NCI-H146 (cell line): ENCODE measurements around the gene COX7A2L.
"Not testable (repeated sequence)": the region's sequence is repeated elsewhere in the genome, so short reads cannot be mapped to it uniquely, and the experiment has no call there.

ENCODE experiments used
- DNase-seq: peaks from one replicate; lab custom pipeline; 2025; lab: John Stamatoyannopoulos, UW

The COX7A2L gene

DNA sequence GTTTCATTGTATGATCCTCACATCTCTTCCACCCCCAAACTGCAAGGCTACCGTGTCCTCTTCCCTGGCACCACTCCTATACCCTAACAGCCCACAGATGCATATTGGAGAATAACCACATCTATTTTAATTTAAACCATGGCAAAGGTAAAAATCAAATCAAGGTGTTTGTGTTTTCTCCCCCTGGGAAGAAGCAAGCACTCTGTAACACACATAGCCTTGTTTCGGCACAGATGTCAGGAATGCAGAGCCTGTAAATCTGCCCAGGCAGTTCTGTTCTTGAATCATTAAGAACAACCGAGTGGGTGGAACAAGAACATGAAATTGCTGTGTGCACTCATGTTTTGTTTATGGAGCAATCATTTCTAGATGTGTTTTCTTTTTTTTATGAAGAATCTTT lies 6.8 kb upstream of the COX7A2L start:
- DNase-seq: no peak

DNA sequence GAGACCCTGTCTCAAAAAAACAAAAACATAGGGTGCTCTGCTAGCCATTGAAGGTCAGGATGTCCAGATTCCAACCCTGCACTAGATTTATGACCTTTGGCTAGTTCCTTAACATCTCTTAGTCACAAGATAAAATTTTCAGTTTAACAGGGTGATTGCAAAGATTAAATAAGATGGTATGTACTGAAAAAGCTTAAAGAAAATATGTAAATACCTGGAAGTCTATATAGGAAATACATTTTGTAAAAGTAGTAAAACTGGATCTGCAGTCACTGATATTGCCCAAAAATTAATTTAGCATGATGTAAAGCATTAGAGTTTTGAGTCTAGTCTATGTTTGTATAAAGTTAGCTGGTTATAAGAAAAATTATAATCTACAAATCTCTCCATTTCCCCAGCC lies 5.4 kb upstream of the COX7A2L start:
- no peak for DNase-seq

DNA sequence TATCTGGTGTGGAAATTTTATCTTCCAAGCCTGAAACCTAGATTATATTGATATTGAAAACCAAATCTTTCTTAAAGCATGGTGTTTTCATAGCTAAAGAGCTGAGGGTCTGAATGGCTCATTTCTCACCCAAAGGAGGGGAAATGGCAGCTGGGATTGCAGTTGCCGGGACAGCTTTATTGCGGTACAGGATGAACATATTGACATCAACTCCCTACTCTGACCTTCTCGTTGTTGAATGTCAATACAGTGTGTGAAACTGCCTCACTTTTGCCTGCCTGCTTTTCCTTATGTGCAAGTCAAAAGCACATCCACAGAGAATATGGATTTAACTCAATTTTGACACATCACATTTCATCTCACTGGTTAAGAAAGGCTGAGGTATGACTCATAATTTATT lies 3.6 kb upstream of the COX7A2L start:
- no peak for DNase-seq

DNA sequence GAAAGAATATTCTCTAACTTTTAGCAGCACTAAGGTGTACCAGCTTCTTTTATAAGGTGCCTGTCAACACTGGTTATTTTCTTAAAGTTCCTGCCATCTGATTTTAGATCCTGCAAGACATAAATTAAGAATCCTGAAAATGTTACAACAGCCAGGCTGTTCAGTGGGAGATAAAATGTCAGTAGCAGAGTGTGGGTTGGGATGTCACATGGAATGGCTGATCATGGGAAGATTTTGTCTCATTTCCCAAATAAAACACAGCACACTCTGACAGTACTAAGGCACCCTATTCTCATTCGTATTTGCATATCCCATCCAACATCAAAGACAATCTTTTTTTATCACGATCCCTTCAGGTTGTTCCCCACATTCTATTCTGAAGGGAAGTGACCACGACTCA lies 2.4 kb upstream of the COX7A2L start:
- DNase-seq: no peak

DNA sequence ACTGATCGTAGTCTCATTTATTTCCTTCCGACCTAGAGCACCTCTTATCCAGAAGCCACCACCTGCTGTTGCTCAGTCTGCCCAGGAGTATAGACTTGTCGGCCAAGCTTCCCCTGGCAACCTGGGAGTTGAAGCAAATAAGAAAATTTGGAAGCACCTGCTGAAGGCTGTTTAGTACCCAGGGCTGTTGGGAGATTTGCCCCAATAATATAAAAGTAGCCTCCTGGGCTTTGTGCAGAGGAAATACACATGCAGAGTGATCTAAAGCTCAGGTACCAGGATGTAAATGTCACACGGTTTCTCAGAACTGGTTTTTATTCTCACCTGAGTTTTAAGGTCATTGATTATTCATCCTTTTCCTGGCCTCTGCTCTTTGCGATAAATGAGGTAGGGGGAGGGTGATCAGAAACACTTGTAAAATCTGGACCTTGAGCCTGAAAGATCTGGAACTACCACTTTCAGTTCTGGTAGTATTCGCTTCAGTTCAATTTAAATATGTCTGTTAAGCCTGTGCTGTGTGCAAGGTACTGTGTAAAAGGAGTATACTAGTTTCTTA lies 789 bp upstream of the COX7A2L start:
- no peak for DNase-seq

DNA sequence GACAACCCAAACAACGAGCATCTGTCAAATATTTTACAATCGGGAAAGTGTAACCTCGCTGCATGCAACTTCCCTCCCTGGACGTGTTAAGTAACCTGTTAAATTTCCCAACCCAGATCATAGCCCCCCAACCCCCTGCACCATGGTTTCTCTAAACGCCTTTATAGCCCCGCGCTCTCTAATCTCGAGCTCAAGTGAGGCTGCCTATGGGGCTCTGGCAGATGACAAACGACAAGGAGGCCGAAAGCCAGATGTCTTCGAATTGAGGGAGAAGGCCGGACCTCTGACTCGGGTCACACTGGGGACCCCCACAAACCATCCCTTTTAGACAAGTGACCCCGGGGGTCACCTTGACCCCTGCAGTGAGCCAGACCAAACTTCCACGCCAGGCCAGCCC lies 526 bp downstream of the COX7A2L start:
- peak; percentile 42 for DNase-seq

DNA sequence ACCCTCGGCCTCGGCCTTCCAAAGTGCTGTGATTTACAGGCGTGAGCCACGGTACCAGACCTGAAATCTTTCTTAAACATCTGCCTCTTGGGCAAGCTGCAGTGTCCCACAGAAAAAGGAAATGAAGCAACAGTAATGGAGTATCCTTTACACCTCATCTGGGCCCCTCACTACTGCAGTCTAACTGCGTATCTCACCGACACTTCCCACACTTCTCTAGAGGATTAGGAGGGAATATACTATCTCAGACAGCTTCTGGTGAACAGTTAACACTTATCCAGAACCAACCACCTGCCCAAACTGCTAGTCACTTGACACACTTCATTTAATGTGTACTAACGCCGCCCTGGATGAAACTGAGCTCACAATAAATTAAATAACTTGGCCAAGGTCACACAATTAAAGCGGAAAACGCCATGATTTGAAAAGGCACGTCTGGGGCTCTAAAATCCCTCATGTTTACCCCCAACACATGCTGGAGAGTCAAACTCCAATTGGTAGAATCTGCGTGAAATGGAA lies 993 bp downstream of the COX7A2L start:
- no peak for DNase-seq

DNA sequence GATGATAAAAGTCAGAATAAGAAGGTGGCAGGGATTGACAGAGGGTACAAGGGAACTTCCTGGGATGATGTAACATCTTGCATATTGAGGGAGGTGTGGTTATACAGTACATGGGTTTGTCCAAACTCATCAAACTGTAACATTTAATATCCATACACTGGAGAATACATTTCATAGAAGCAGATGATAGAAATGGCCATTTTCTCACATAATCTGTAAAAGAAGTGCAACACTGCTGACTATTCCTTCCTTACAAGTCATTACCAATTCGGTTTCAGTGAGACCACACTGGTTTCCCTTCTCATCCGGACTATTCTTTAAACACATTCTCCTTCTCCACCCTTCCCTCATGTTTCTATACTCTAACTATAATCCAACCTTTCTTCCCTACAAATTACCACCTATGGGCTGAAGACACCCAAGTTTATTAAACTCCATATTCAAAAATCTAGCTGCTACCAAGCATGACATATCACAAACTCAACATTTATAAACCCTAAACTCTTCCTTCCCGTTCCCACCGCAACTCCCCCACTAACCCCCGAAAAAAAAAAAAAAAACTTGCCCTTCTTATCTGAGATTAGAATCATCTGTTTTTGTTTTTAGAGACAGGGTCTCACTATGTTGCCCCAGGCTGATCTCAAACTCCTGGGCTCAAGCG lies 1.6 kb downstream of the COX7A2L start:
- DNase-seq: no peak

DNA sequence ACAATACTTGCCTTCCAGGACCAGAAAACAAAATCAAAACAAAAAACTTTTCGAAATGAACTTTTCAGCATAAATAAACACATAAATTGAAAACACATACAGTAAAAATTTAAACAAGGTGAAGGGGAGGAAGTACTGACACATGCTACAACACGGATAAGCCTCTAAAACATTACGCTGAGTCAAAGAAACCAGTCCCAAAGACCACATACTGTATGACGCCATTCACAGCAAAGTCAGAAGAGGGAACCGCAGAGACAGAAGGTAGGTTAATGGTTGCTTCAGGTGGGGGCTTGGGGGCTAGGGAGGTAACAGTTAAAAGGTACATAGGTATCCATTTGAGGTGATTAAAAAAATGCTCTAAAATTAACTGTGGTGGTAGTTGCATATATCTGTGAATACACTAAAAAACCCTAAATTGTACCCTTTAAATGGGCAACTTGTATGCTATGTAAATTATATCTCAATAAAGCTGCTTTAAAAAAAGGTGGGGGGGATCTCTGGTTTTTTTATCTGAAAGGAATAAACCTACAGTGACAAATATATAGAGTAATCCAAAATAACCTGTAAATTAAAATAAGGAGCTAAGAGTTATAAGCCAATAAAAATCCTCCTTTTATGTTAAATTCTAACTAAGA lies 7.1 kb downstream of the COX7A2L start:
- DNase-seq: no peak

DNA sequence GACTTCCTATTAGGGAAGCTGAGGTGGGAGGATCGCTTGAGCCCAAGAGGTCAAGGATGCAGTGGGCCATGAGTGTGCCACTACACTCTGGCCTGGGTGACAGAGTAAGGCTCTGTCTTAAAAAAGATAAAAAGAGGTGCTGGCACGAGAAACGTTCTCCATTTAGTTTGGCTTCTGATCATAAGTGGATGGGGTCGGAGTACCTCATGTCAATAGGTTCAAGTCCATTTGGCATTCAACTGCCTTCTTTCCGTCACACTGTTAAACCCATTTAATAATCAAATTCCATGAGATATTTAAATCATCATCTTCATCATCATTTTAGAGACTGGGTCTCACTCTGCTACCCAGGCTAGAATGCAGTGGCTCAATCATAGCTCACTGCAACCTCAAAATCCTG lies 9.2 kb downstream of the COX7A2L start:
- no peak for DNase-seq

DNA sequence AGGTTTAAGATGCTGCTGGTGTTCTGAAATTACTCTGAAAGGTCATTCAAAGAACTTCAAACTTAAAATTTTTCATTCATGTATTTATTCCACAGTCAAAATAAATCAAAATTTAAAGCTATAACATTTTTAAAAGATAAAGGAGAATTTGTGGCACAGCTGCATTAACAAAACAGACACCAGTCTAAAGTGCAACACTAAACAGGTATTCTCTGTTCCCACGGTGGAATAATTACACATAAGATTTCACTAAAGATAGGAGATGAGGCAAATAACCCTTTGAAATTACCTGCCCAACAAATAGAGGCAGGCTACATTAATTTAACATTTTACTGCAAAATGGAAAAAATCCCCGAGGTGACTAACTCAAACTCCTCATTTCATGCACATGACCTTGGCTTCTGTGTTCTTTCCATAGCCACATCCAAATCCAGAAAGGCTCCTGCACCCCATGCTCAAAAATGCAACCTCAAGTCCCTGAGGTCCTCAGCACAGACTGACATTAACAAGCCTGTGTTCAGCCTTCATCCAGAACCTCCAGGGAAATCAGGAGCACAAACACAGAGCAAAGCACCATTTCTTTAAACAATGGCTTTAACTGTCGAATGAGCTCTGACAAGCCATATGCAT lies 10.5 kb downstream of the COX7A2L start:
- no peak for DNase-seq

DNA sequence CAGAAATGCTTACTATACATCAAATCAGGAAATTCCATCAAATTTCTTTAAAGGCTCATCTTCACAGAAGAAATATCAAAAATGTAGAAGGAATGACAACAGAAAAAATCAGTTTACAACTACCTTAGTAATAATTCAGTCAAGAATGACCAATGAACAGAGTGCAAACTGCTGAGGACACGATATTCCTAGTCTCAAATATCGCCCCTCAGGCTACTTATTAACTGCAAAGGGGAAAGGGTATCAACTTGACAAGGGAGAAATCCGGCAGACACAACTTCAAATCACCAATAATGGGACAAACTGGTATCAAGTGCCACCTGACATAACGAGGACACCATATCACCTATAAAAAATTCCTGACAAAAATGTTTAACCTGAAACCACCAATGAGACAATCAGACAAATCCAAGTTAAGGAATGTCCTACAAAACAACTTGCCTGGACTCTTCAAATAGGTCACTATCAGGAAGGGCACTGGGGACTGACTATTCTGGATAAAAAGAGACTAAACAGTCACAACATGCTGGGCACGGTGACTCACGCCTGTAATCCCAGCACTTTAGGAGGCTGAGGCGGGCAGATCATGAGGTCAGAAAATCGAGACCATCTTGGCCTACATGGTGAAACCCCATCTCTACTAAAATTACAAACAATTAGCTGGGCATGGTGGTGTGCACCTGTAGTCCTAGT lies 12.8 kb downstream of the COX7A2L start:
- no peak for DNase-seq

DNA sequence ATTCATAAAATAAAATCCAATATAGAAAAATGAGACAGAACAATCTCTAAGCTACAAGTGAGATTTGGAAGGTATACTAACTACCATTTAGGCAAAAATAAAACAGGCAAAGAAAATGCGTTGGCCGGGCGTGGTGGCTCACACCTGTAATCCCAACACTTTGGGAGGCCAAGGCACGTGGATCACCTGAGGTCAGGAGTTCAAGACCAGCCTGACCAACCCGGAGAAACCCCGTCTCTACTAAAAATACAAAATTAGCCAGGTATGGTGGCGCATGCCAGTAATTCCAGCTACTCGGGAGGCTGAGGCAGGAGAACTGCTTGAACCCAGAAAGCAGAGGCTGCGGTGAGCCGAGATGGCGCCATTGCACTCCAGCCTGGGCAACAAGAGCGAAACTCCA lies 13.5 kb downstream of the COX7A2L start:
- DNase-seq: not testable (repeated sequence)

DNA sequence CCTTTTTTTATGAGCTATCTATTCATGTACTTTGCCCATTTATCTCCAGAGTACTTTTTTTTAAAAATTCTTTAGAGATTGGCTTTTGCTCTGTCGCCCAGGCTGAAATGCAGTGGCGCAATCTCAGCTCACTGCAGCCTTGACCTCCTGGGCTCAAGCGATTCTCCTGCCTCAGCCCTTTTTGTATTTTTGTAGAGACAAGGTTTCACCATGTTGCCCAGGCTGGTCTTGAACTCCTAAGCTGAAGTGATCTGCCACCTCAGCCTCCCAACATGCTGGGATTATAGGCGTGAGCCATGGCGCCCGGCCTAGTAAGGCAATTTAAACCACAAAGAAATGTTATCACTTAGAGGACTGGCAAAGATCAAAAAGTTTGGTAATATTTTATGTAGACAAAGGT lies 14.2 kb downstream of the COX7A2L start:
- not testable (repeated sequence) for DNase-seq

DNA sequence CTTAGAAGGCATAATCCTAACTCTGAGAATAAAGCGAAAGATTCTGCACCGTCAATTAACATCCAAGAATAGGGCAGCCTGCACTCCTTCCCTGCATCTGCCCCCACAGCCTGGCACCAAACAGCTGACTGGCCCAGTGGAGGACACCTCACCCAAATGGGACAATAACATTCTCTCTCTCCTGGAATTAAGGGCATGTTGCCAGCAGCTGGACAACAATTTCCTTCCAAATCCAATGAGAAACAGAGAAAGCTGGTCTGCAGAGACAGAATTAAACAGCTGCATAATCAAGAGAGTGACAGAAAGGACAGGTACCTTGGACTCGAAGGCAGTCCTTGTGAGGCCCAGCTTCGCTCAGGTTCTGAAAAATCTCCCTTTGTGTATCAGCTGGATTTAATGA lies 15.0 kb downstream of the COX7A2L start:
- no peak for DNase-seq

DNA sequence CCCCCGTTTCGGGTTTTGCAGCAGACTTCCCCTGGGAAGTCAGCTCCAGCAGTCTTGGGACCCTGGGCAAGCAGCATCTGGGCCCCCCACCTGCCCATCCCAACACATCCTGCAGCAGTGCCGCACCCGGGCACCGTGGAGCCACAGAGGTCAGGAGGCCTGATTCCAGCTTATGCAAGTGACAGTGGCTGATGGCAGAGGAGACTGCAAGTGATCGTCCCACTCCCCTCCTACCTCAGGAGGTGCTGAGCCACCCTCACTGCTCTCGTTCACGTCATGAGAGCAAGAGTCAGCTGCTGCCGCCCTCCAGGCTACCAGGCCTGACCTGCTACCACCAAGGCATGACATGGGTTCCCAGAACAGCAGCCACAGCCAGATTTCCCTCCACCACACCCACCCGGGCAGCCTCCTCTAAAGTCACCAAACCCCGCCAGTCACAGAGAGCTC lies 18.2 kb downstream of the COX7A2L start:
- no peak for DNase-seq

DNA sequence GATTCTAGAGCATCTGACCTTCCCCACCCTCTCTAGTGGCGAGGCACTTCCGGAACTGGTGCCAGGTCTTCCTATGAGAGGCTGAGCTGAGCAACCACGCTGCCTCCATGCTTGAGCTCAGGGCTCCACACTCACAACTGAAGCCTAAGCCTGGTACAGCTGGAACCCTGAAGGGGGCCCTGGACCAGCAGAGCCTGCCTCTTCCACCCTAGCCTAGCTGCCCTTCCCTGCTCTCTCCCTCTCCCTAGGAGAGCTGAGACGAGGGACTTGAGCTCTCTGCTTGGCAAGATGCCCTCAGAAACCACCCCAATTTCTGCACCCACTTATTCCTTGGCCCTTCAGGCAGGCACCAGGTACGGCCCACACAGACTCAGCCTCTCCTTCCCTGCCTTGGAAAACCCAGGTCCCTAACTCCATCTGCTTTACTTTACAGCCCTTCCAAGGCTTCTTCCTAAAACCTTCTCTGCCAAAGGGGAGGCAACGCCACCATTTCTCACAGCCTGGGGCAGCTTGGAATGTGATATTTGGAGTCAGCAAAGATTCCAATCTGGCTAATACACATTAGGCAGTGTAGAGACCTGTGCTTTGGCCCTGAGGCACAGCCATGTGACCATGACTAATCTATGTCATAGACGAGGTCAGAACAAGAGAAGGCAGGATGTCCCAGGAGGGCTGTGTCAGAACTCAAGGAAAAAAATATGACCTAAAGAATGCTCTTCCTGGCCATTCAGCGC lies 18.8 kb downstream of the COX7A2L start:
- DNase-seq: no peak

DNA sequence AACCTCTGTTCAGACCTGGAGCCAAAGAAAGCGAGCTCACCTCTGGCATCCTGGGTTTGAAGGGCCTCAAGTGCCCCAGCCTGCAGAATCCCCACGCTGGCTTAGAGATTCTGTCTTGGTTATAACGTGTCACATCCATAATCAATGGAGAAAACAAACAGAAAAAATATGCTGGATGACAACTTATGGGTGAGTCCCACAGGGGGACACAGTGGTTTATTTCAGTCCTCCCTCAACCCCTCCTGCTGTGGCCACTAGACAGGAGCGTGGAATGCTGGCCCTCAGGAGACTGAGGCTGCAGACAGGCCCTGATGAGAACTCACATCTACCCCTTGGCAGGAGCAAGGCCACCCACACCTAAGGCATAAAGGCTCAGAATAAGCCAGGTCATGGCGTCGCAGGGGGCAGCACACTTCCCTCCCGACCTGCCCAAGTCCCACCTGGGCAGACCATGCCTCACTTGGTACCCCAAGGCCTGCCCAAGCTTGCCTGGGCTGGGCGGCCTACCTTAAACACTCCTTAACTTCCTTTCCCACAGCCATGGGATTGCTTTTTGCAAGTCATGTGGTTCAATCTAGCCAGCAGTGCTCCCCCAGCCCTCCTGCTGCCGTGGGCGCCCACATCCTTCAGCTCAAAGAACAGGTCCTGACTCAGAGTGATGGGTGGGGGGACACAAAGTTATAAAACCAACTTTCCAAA lies 19.9 kb downstream of the COX7A2L start:
- no peak for DNase-seq

DNA sequence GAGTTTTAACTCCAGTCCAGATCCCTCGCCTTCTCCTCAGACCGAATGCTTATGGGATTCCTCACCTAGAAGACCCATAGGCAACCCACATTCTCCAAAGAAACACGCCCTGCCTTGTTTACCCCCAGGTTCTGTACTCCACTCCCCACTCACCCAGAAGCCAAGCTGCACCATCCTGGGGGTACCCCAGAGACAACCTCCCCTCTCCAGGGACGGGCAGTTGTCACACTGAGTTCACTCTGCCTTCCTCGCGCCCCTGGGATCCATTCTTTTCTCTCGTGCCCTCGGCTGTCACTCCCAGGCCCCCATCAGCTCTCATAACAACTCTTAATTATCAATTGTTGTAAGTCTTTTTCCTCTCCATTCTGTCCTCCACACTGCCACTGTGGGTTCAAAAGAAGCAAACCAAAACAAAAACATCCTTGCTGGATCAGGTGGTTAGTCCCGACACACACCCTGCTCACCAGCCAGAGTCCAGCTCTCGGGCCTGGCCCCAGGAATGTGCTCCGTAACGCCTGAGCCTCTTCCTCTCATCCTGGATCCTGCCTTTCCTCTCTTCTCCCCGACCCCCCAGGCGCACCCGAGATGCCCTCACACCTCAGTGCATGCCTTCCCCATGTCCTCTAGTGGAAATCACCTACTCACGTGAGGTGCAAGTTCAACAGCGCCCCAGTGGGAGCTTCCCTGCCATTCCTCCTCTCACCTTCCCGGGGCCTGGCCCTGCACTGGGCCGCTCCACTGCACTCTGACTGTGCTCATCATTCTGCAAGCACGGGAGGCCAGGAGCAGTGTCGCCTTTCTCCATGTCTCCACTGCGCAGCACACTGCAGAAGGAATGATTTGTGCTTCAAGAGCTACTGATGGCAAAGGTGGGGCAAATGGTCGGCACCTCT lies 20.7 kb downstream of the COX7A2L start:
- no peak for DNase-seq
